ENCODE results near the gene C6orf89. TPM values are rescaled to one million over a fixed set of nuclear protein-coding genes. Genes with fewer than 3 reads are reported as not detected.

C6orf89 gene, protein sequence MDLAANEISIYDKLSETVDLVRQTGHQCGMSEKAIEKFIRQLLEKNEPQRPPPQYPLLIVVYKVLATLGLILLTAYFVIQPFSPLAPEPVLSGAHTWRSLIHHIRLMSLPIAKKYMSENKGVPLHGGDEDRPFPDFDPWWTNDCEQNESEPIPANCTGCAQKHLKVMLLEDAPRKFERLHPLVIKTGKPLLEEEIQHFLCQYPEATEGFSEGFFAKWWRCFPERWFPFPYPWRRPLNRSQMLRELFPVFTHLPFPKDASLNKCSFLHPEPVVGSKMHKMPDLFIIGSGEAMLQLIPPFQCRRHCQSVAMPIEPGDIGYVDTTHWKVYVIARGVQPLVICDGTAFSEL
- 10 to 100 TPM; 31.6 to 31.9 TPM for total RNA-seq

DNA sequence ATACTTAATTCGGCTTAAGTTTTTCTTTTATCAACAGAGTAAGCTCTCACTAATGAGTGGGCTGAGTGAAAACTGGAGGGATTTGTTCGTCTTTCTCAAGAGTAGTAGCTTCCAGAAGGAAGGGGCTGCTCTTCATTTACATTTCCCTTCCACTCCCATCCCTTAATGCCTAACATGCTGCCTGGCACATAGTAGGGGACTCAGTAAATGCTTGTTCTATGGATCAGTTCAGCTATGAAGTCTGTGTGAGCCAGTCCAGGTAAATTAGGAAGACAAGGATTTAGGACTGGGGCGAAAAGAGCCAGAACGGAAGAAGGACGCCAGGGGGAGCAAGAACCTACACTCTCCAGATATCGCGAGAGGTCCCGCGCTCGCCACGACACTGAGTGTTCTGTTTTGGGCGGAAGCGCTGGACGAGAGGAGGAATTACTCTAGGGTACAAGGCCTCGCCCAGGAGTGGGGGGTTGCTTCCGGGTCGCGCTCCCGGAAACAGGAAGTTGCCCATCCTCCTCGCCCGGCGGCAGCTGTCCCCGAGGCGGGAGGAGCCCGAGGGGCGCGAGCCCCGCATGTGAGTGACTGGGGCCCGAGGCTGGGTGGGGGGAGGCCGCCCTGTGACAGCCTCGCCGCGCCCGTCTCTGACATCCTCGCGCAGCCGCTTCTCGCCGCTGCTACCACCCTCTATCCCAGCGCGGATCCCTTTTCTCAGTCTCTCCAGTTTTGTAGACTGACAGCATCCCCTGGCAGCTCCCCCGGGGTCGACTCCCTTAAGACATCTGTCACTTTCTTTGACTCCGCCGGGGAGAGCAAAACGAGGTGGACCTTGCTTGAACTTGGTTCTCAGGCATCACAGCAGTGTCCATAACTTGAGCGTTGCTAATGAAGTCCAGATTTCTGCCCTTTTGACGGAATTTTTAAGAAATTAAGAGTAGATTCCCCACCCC is at the start of gene C6orf89:
TSS of gene C6orf89 (plus strand) at position 492 of the 941 bp plus-strand sequence. CDS start 13,493 bp downstream, outside the sequence.
- Mint-ChIP-seq H3K27ac (peak within 1 kb of the TSS; percentile 94 to 96), H3K36me3 (peaks cover 0 to 5% of the 10 kb centered on the region in 2 donors), H3K9me3 (no peaks in the 10 kb centered on the region)
- ATAC-seq, result peak; percentile 100
- peak; percentile 95 to 96 for DNase-seq (ENCODE audit: low spot score in 2 of 2)

GRCh38 chr6:36836111-36837021 is 49.4 kb upstream of the C6orf89 start:
- peaks cover 6% of the 10 kb centered on the region in 2 donors for H3K36me3 Mint-ChIP-seq
- no peak overlapping the region for H3K27ac Mint-ChIP-seq
- peak in 1 of 2 donors; percentile 31 for ATAC-seq
- no peak for DNase-seq (ENCODE audit: low spot score in 2 of 2)
- H3K9me3 Mint-ChIP-seq, result no peaks in the 10 kb centered on the region

GRCh38 chr6:36837022-36837339 is 48.8 kb upstream of the C6orf89 start:
- ATAC-seq (no peak), DNase-seq (ENCODE audit: low spot score in 2 of 2) (no peak)
- H3K27ac Mint-ChIP-seq, result no peak overlapping the region
- H3K9me3 Mint-ChIP-seq, result no peaks in the 10 kb centered on the region
- peaks cover 6% of the 10 kb centered on the region in 2 donors for H3K36me3 Mint-ChIP-seq

DNA sequence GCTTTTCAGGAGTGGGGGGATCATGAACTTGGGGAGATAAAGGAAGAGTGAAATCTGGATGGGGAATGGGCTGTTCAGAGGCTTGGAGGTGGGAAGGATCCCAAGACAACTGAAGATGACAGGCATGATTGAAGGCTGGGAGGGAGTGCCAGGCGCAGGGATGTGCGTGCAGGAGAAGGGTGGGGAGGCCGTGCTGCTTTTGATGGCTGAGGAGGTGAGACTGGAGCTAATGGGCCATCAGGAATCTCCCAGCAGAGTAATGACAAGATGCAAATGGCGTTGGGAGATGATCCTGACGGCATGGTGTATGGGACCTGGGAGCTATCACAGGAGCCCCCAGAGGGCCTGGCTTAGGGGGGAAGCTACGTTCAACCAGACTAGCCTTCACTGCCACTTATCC is 48.1 kb upstream of the C6orf89 start:
- DNase-seq (ENCODE audit: low spot score in 2 of 2), result no peak
- Mint-ChIP-seq H3K27ac (no peak overlapping the region), H3K36me3 (peaks cover 6% of the 10 kb centered on the region in 2 donors), H3K9me3 (no peaks in the 10 kb centered on the region)
- no peak for ATAC-seq

DNA sequence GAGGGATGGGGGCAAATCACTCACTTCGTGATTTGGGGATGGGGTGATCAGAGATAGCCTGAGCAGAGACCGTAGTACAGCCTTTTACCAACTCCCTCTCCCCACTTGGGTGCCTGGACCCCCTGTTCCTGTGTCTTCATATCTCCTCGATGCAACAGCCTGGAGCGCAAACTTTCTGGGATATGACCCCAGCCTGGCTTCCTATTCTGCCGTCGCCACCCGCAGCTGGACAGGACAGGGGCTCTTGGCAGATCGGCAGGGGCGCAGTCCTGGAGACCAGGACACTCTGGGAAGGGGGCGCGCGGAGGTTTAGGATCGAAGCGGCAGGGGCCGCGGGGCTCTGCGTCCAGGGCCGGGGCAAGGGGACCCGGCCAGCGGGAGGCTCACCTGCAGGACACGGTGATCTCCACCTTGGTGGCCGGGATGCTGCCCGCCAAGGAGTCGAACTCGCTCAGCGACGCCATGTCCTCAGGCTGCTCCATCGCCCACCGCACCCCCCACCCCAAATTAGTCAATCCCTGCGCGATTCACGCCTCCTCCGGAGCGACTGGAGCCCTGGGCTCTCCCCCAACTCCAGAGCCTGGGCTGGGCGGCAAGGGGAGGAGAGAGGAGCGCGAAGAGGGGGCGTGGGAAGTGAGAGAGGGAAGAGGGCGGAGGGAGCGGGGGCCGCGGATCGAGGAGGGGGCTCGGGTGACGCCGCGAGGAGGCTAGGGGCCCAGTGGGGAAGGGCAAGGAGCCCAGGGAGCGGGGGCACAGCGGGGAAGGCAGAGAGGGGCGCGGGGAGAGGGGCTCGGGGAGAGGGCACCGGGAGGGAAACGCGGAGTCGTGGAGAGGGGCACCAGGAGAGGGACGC is 46.6 kb upstream of the C6orf89 start, which contains the start of gene CPNE5:
TSS of gene CPNE5 (minus strand) at position 549 of the 853 bp plus-strand sequence. CDS start at position 482, 67 bp downstream.
- Mint-ChIP-seq H3K9me3 (no peaks in the 10 kb centered on the region), H3K27ac (no peak within 1 kb of the TSS), H3K36me3 (peaks cover 6% of the 10 kb centered on the region in 2 donors)
- DNase-seq (ENCODE audit: low spot score in 2 of 2) (peak in 1 of 2 donors; percentile 20), ATAC-seq (peak in 1 of 2 donors; percentile 20)

DNA sequence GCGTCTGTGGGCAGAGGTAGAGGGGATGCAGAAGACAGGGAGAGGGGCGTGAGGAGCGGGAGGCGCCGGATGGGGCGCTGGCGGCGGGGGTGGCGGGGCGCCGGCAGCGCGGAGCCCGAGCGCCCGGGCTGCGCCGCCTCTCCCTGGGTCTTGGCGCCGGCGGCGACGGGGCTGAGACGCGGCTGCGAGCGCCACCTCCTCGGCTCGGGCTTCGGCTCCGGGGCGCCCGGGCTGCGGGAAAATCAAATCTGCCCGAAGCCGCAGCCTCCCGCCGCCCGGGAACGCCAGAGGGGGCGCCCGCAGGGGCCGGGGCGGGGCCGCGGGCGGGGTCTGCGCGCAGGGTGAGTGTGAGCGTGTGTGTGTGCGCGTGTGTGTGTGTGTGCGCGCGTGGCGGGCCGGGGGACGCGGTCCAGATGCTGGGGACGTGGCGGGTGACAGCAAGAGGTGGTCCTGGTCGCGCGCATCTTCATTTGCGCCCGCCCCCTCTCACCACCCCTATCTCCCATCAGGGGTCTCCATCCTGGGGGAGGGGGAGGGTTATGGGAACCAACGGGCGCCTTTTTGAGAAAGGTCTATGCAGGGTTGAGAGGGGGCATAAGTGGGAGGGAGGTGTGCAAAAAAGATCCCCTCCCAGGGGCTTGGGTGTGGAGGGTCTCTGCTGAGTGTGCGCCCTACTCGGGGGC is 45.9 kb upstream of the C6orf89 start:
- Mint-ChIP-seq H3K27ac (no peak overlapping the region), H3K36me3 (peaks cover 6% of the 10 kb centered on the region in 2 donors), H3K9me3 (no peaks in the 10 kb centered on the region)
- peak; percentile 53 to 74 for ATAC-seq
- peak in 1 of 2 donors; percentile 64 for DNase-seq (ENCODE audit: low spot score in 2 of 2)

GRCh38 chr6:36840432-36841403 is 45.0 kb upstream of the C6orf89 start:
- ATAC-seq (peak; percentile 10 to 31), DNase-seq (ENCODE audit: low spot score in 2 of 2) (peak in 1 of 2 donors; percentile 15)
- H3K36me3 Mint-ChIP-seq, result peaks cover 6% of the 10 kb centered on the region in 2 donors
- no peaks in the 10 kb centered on the region for H3K9me3 Mint-ChIP-seq
- peak overlapping the region in 1 of 2 donors; percentile 24 for H3K27ac Mint-ChIP-seq

DNA sequence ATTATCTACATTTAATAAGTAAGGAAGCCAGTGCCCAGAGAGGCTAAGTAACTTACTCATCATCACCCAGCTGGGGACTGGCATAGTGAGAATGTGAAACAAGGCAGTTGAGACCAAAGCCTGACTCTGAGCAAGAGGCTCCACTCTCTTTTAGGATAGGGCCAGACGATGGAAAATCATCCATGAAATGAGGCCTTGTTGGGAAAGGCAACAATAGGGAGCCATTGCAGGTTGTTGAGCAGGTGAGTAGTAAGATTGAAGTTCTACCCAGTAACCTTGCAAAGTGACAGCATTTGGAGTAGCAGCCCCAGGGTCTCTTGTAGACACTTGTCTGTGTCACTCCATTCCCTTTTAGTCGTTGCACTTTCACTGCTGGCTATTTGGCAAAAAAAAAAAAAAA is 44.0 kb upstream of the C6orf89 start:
- Mint-ChIP-seq H3K9me3 (no peaks in the 10 kb centered on the region), H3K27ac (no peak overlapping the region), H3K36me3 (peaks cover 6% of the 10 kb centered on the region in 2 donors)
- ATAC-seq (no peak), DNase-seq (ENCODE audit: low spot score in 2 of 2) (no peak)

- H3K27ac Mint-ChIP-seq, result peak overlapping the region in 1 of 2 donors; percentile 27
- H3K36me3 Mint-ChIP-seq, result peaks cover 6% of the 10 kb centered on the region in 2 donors
- no peaks in the 10 kb centered on the region for H3K9me3 Mint-ChIP-seq
- ATAC-seq (no peak), DNase-seq (ENCODE audit: low spot score in 2 of 2) (no peak)
Measured at GRCh38 chr6:36843170-36843569, 42.6 kb upstream of the C6orf89 start.

DNA sequence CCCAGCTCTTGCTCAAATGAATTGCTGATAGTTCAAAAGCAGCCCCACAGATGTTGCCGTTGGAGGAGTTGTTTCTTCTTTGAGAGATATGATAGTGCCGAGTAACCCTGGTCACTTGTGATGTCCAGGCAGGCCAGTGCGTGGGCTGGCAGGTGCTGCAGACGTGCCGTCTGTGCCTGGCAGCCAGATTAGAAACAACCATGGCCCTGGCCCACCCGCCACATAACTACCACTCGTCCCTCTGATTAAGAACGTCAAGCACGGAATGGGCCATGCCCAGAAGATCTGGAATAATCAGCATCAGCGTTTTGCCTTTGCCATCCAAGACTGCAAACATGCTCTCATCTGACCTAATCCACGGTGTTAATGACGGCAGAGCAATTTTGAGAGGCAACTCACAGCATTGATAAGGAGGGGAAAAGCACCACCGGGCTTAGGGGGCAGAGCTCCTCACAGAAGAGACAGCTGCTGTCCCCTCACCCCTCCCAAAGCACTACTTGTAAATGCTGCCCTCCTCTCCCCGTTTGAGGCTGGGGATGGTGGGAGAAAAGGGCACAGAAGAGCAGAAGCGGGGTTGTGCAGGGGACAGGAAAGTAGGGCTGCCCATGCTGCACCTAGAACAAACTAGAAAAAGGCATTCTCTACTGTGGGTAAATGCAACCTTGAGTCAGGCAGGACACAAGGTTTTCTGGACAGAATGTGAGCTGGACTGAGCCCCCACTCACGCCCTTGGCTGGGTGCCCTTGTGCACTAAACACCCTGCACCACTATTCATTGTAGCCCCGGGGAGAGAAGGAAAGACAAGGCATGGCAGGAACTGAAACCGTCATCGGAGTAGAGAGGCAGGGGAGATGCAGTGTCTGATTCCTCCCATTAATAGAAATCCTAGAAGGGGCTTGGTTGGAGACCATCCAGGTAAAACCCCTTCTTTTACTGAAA is 41.3 kb upstream of the C6orf89 start:
- DNase-seq (ENCODE audit: low spot score in 2 of 2), result no peak
- Mint-ChIP-seq H3K36me3 (peaks cover 6% of the 10 kb centered on the region in 2 donors), H3K9me3 (no peaks in the 10 kb centered on the region), H3K27ac (no peak overlapping the region)
- no peak for ATAC-seq

GRCh38 chr6:36845233-36845632 is 40.5 kb upstream of the C6orf89 start:
- H3K27ac Mint-ChIP-seq, result no peak overlapping the region
- peaks cover 9 to 10% of the 10 kb centered on the region in 2 donors for H3K36me3 Mint-ChIP-seq
- ATAC-seq (no peak), DNase-seq (ENCODE audit: low spot score in 2 of 2) (no peak)
- H3K9me3 Mint-ChIP-seq, result no peaks in the 10 kb centered on the region

GRCh38 chr6:36847152-36847551 is 38.6 kb upstream of the C6orf89 start:
- Mint-ChIP-seq H3K9me3 (no peaks in the 10 kb centered on the region), H3K27ac (no peak overlapping the region), H3K36me3 (peaks cover 20 to 21% of the 10 kb centered on the region in 2 donors)
- DNase-seq (ENCODE audit: low spot score in 2 of 2) (no peak), ATAC-seq (no peak)

DNA sequence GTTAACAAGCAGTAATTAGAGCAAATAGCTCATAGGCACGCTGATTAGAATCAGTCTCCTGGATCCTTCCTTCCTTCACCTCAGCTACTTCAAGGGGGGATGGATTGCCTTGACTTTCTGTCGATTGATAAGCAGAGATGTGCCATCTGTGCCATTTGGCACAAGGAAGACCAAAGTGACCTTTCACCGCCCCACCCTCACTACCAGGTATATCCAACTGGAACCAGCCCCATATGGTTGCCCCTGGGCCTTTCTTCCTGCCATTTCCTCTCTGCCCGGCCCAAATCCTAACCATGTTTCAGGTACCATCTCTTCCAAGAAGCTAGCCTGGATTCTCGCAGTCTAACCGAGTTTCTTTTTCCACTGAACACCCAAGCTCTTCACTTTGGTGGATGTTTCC is 37.8 kb upstream of the C6orf89 start:
- Mint-ChIP-seq H3K27ac (peak overlapping the region in 1 of 2 donors; percentile 32), H3K36me3 (peaks cover 25 to 28% of the 10 kb centered on the region in 2 donors), H3K9me3 (no peaks in the 10 kb centered on the region)
- no peak for ATAC-seq
- DNase-seq (ENCODE audit: low spot score in 2 of 2), result no peak
